HG03097 (cell line): ENCODE results near the gene KCNT1.

Experiments used
- ATAC-seq: cut with Tn5 transposase; IDR thresholded peaks from one replicate; pipeline ENCODE4 v1.9.1; 2021; ENCODE audit not compliant: unreplicated experiment, low FRiP score

KCNT1 gene

DNA sequence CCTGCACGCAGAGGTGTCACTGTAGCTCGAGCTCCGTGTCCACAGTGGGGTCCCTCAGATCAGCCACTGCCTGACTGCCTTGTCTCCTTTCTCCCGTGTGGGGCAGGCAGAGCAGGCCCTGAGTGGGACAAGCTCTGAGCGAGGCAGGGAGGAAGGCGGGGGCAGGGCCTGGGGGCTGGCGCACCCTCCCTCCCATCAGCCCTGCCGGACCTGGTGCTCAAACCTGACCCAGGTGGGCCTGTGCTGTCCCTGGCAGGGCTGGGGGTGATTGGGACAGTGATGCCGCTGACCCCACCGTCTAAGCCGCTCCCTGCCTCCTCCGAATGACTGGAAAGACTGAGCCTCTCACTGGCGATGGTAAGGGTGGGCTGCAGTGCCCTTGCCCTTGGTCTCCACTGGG lies 60.9 kb downstream of the KCNT1 start:
- no peak for ATAC-seq

DNA sequence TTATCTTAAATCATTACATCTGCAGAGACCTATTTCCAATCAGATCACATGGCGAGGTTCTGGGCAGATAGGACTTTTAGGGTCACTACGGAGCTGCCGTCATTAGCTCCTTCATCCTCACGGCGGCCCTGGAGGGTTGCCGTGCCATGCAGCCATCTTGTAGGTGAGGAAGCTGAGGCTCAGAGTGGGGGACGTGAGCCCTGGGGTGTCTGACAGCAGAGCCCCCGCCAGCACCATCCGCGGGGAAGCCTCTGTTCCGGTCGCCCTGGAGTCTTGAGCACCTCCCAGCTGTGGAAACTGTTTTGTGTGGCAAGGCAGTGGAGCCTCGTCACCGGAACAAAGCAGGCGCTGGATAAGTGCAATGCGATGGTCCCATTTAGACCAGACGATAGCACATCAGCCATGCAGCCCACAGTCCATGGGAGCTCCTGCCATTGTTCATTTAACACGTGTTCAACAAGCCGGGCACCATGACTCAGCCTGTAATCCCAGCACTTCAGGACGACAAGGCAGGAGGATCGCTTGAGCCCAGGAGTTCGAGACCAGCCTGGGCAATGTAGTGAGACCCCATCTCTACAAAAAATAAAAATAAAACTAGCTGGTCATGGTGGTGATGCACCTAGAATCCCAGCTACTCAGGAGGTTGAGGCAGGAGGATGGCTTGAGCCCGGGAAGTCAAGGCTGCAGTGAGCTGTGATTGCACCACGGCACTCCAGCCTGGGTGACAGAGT lies 61.9 kb downstream of the KCNT1 start:
- ATAC-seq, result no peak

DNA sequence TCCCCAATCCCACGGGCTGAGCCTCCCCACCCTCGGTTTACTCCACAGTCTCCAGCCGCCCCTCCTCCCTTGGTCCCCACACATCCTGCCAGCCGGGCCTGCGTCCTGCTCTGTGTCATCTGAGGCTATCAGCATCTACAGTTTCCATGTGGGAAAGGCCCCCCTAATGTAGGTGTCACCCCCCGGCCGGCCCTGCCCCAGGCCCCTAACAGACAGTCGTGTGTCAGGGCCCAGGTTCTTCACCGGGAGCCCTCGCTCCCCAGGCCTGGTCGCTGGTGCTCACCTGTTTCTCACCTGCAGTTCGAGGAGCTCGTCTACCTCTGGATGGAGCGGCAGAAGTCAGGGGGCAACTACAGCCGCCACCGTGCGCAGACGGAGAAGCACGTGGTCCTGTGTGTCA lies 62.7 kb downstream of the KCNT1 start:
- ATAC-seq, result no peak

DNA sequence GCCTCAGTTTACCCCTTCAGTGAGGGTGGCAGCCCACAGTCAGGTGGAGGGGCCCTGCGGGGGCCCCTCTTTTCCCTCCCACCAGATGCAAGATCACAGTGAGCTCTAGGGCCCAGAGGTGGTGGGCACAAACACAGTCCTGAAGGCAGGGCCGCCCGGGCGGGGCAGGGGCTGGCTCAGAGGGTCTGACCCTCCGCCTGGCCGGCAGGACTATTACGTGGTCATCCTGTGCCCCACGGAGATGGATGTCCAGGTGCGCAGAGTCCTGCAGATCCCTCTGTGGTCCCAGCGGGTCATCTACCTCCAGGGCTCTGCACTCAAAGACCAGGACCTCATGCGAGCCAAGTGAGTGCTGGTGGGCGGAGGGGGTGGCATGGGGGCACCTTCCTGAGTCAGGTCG lies 63.4 kb downstream of the KCNT1 start:
- ATAC-seq, result no peak

DNA sequence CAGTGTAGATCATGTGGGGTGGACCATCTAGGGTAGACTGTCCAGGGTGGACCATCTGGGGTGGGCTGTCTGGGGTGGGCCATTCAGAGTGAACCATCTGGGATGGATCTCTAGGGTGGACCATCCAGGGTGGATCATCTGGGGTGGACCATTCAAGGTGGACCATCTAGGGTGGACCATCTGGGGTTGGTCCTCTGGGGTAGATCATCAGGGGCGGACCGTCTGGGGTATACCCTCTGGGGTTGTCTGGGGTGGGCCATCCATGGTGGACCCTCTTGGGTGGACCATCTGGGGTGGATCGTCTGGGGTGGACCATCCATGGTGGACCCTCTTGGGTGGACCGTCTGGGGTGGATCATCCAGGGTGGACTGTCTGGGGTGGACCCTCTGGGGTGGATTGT lies 64.3 kb downstream of the KCNT1 start:
- ATAC-seq, result no peak

DNA sequence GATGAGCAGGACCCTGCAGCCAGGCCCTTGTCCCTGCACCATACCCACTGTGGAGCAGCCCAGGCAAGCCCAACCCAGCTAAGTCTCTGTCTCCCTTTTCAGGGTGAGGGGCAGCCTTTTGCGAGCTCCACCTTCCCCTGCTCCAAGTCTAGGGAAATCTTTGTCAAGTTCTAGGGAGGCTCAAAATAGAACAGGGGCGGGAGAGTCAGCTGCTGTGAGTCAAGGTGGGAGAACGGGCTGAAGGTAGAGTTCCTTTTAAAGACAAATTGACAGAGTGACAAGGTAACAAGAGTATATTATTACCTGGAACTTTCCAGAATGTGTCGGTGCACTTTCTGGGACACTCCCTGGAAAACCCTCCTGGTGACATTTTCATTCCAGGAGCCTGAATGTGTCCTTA lies 64.7 kb downstream of the KCNT1 start:
- no peak for ATAC-seq

DNA sequence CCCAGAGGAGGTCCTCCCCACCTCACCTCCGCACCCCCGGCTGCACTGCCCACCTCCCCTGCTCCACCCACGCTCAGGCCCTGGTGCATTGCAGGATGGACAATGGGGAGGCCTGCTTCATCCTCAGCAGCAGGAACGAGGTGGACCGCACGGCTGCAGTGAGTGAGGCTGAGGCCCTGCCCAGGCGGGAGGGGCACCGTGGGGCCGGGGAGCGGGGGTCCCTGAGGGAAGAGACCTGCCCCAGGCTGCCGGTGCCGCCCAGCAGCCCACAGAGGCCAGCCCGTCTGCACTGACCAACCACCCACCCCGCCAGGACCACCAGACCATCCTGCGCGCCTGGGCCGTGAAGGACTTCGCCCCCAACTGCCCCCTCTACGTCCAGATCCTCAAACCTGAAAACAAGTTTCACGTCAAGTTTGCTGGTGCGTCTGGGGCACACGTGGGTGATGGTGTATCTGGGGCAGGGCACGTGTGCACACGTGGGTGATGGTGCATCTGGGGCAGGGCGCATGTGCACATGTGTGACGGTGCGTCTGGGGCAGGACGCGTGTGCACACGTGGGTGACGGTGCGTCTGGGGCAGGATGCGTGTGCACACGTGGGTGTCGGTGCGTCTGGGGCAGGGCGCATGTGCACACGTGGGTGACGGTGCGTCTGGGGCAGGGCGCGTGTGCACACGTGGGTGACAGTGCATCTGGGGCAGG lies 66.7 kb downstream of the KCNT1 start:
- no peak for ATAC-seq

DNA sequence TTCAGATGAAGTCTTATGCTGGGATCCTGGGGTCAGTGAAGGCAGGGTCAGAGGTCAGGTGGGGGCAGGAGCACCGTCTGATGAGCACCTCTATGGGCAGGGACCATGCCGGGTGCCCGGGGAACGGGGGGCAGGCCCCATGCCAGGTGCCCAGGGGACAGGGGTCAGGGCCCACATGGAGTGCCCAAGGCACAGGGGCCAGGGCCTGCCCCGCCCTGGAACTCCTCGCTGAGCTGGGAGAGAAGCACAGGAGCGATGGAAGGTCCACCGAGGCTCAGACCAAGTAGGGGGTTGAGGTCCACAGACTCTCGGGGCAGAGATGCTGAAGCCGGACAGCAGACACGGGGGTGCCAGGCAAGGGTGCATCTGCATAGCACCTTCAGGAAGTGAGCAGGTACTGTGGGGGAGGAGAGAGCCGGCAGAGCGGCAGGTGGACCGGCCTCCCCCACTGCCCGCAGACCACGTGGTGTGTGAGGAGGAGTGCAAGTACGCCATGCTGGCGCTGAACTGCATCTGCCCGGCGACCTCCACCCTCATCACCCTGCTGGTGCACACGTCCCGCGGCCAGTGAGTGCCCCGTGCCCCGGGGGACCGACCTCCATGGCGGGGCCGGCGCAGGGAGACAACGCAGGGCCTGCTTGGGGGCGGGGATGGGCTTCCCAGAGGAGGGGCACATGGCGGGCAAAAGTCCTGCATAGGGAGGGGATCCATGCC lies 67.7 kb downstream of the KCNT1 start:
- no peak for ATAC-seq

DNA sequence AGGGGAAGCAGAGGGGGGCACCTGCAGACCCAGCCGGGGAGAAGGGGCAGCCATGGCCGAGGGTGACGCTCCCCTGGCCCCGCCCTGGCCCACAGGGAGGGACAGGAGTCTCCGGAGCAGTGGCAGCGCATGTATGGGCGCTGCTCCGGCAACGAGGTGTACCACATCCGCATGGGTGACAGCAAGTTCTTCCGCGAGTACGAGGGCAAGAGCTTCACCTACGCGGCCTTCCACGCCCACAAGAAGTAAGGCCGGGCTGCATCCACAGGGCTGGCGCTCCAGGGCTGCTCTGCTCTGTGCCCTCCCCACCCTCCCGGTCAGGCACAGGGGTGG lies 68.2 kb downstream of the KCNT1 start:
- no peak for ATAC-seq

DNA sequence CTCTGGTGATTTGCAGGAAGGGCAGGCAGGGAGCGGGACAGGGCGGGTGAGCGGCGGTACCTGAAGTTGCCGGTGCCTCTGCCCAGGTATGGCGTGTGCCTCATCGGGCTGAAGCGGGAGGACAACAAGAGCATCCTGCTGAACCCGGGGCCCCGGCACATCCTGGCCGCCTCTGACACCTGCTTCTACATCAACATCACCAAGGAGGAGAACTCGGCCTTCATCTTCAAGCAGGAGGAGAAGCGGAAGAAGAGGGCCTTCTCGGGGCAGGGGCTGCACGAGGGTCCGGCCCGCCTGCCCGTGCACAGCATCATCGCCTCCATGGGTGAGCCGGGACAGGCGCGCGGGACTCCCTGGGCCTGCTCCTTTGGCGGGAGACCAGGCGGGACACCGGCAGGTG lies 68.8 kb downstream of the KCNT1 start:
- no peak for ATAC-seq

DNA sequence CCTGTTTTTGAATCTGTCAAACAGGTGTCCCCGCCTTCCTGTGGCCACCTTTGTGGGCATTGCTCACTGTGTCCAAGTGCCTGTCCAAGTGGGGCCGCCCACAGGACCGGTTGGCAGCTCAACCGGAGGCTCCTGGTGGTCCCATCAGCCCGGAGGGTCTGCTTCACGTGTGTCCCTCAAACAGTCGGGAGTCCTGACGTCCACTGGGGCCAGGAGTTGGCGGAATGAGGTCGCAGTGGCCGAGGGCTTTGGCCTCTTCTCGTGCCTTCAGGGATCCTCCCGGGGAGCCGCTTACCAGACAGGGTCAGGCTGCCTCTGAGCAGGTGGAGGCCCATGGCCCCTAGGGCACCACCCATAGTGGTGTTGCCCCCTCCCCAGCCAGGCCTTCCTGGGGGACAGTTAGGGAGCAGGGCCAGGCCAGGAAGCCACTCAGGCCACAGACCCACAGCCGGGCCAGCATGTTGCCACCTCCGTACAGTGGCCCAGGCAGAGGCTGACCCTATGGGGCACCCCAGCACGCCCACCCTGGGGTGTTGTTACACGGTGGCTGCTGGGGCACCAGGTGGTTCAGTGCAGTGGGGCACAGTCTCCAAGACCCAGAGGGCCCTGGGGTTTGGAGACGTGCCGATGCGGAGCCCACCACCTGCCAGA lies 69.5 kb downstream of the KCNT1 start:
- no peak for ATAC-seq

DNA sequence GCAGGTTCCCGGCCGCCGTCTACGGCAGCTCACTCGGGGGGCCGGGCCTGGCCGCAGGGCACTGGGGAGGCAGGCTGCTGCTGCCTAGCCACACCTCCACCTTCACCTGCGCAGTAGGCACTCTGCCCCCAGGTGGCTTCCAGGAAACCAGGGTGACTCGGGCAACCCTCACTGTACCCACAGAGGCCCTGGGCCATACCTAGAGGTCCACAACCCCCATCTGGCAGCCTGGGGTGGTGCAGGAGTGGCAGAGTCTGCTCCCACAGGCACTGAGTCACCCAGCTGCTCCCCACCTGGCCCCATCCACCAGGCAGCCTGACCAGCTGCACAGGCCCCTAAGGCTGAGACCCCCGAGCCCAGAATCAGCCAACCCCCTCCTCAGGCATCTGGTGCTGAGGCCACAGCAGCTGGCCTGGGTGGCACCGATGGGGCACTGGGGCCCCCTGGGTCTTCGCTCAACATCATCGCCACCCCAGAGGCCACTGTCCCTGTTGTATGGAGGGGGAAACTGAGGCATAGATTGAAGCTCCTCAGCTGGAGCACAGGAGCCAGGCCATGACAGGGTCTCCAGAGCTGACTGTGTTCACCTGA lies 70.2 kb downstream of the KCNT1 start:
- no peak for ATAC-seq

DNA sequence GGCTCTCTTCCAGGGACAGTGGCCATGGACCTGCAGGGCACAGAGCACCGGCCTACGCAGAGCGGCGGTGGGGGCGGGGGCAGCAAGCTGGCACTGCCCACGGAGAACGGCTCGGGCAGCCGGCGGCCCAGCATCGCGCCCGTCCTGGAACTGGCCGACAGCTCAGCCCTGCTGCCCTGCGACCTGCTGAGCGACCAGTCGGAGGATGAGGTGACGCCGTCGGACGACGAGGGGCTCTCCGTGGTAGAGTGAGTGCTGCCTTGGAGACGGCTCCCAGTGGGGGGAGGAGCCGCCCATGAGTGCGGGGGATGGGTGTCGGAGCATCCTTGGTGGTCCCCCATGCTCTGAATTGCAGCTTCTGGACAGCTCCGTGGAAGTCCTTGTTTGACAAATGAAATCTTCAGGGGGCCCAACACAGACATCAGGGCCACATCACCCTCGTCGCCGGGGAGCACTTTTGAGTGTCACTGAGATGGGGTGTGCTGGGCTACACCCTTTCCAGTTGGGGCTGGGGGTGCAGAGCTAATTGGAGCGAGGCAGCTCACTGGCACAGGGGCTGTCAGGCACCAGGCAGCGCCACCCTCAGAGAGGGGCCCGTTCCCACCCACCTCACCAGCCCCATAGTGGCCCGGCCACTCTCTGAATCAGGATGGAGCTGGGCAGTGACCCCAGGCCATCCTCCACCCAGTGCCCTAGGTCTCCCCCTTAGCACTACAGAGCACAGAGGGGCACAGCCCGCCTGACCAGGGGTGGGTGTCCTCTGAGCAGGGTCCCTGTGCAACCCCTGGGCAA lies 70.9 kb downstream of the KCNT1 start:
- ATAC-seq, result no peak

DNA sequence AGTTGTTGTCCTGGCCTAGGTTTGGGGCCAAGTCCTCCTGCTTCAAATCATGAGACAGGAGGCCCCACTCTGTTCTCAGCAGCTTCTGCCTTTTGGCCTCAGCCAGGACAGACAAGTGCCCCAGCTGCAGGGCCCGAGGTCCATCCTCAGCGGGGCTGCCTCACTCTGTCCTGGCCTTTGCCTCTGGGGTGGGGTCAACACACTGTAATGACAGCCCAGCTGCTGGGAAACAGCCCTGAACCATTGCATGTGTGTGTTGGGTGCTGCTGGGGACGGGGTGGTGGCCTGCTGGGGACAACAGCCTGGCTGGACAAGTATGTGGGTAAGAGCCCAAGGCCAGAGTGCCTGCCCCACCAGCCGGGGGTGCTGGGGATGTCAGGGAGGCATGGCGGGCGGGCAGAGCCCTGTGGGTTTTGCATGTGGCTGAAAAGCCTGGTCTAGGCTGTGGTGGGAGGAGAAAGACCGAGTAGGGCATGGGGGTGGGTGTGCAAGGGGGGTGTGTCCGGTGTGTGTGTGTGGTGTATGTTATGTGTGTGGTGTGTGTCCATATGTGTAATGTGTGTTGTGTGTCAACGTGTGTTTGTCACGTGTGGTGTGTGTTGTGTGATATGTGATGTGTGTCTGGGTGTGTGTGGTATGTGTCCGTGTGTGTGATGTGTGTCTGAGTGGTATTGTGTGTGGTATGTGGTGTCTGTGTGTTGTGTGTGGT lies 71.7 kb downstream of the KCNT1 start:
- ATAC-seq, result no peak

DNA sequence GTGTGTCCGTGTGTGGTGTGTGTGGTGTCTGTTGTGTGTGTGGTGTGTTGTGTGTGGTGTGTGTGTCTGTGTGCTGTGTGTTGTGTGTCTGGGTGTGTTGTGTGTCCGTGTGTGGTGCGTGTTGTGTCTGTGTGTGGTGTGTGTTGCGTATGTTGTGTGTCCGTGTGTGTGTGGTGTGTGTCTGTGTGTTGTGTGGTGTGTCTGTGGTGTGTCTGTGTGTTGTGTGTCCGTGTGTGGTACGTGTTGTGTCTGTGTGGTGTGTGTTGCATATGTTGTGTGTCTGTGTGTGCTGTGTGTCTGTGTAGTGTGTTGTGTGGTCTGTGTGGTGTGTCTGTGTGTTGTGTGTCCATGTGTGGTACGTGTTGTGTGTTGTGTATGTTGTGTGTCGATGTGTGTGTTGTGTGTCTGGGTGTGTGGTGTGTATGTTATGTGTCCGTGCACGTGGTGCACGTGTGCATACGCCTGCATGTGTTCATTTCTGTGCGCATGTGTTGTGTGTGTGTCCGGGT lies 72.3 kb downstream of the KCNT1 start:
- ATAC-seq, result no peak

DNA sequence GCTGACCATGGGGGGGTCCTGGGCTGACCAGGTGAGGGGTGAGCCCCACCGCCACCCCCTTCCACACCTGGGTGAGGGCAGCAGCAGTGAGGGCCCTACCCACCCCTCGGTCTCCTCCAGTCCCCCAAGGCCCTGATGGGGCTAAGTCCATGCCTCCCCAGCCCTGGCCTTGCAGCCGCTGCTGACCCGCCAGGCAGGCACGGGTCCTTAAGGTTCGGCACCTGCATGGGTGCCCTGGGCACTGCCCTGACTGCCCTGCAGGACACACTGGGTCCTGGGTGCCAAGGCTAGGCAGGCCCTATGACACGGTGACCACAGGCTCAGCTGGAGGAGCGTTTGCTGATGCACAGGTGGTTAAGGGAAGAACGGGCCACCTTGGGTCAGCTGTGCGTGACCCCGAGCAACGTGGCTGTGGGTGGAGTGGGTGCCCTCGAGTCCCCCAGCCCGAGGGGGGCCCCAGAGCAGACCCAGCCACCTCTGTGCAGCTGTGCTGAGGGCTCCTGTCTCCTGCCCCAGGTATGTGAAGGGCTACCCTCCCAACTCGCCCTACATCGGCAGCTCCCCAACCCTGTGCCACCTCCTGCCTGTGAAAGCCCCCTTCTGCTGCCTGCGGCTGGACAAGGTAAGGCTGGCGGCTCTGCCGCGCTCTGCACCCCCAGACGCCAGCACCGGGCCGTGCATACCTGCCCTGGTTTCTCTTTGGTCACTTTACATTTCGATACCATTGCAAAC lies 73.0 kb downstream of the KCNT1 start:
- ATAC-seq, result no peak

DNA sequence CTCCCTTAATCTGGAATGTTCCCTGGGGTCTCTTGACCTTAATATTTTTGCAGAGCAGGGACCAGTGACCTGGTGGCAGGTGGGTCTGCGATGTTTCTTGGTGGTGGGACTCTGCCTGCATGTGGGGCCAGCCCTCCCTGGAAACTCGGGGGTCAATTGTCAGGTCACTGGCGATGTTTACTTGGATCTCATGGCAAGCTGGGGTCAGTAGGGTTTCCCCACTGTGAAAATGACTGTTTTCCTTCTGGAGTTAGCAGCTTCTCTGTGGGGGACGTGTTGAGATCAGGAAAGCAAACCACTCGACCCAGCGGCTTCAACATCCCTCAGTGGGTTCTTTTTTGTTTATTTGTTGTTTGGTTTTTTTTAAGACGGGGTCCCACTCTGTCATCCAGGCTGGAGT lies 73.9 kb downstream of the KCNT1 start:
- ATAC-seq, result no peak

DNA sequence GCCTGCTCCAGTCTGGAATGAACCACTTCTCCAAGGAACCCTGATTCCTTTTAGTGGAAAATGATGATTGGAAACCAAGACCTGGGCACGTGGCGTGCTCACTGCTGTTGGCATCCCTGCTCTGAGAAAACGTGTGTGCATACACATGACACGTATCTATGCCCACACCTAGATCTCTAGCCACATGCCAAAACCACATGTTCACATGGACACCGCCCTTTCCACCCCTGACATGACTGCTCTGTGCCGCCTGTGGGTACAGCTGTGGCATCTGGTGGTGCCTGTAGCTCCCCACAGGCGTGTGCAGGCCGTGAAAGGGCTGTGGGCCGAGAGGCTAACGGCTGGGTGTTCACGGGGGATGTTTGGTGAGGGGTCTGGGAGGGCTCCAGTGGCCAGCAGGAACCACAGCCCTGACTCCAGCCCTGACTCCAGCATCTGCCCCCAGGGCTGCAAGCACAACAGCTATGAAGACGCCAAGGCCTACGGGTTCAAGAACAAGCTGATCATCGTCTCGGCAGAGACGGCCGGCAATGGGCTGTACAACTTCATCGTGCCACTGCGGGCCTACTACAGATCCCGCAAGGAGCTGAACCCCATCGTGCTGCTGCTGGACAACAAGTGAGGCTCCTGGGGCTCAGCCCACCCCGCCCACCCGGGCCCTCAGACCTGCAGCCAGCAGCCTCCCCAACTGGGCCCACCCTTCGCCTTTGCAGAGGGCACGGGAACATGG lies 75.1 kb downstream of the KCNT1 start:
- ATAC-seq, result no peak
